Mesendoderm (in vitro differentiated cells): ENCODE results near the gene TM4SF18.
A peak's percentile ranks its signal among the peaks of the same experiment; 100 is the strongest.

ENCODE experiments used
- DNase-seq: peaks from one replicate; pipeline ENCODE4 v3.0.0; 2013
- H2AK5ac ChIP-seq: 2 replicates; pipeline ENCODE4 v1.6.1; 2013; ENCODE audit warnings: low read length, inconsistent platforms
- H2BK120ac ChIP-seq: 2 replicates; pipeline ENCODE4 v1.6.1; 2013; ENCODE audit warnings: low read depth, mild to moderate bottlenecking, low read length, moderate library complexity, mixed read lengths
- H2BK15ac ChIP-seq: replicated peaks from 2 replicates; pipeline ENCODE4 v1.6.1; 2013; ENCODE audit warnings: low read depth, mild to moderate bottlenecking, moderate library complexity
- H2BK5ac ChIP-seq: 2 replicates; pipeline ENCODE4 v1.6.1; 2013; ENCODE audit warnings: low read length, inconsistent platforms
- H3K18ac ChIP-seq: 2 replicates; pipeline ENCODE4 v1.6.1; 2013; ENCODE audit warnings: mild to moderate bottlenecking, low read length, mixed read lengths
- H3K23ac ChIP-seq: one replicate; pipeline ENCODE4 v1.6.1; 2013; ENCODE audit warnings: low read length
- H3K27ac ChIP-seq: 2 replicates; pipeline ENCODE4 v1.5.1; 2013; ENCODE audit warnings: low read depth, mild to moderate bottlenecking, inconsistent platforms, low read length, moderate library complexity
- H3K27me3 ChIP-seq: 2 replicates; pipeline ENCODE4 v1.6.1; 2013; ENCODE audit warnings: low read length, control low read depth, mild to moderate bottlenecking, inconsistent platforms; ENCODE audit not compliant: insufficient read depth, poor library complexity
- H3K36me3 ChIP-seq: 2 replicates; pipeline ENCODE4 v1.6.1; 2013; ENCODE audit warnings: low read length, inconsistent platforms; ENCODE audit not compliant: control insufficient read depth, insufficient read depth
- H3K4ac ChIP-seq: one replicate; pipeline ENCODE4 v1.6.1; 2013; ENCODE audit warnings: low read depth, mild to moderate bottlenecking, low read length, moderate library complexity
- H3K4me1 ChIP-seq: 2 replicates; pipeline ENCODE4 v1.6.1; 2013; ENCODE audit warnings: low read depth, low read length, inconsistent platforms; ENCODE audit not compliant: control insufficient read depth
- H3K4me2 ChIP-seq: 2 replicates; pipeline ENCODE4 v1.6.1; 2013; ENCODE audit warnings: low read length
- H3K4me3 ChIP-seq: 2 replicates; pipeline ENCODE4 v1.5.1; 2013; ENCODE audit warnings: mild to moderate bottlenecking, low read length
- H3K56ac ChIP-seq: one replicate; pipeline ENCODE4 v1.6.1; 2013; ENCODE audit warnings: low read length
- H3K79me1 ChIP-seq: 2 replicates; pipeline ENCODE4 v1.6.1; 2013; ENCODE audit warnings: low read length, inconsistent platforms
- H3K79me2 ChIP-seq: 2 replicates; pipeline ENCODE4 v1.6.1; 2013; ENCODE audit warnings: mild to moderate bottlenecking, low read length; ENCODE audit not compliant: control insufficient read depth, insufficient read depth
- H3K9ac ChIP-seq: 2 replicates; pipeline ENCODE4 v1.6.1; 2013; ENCODE audit warnings: low read length, inconsistent platforms
- H4K5ac ChIP-seq: one replicate; pipeline ENCODE4 v1.6.1; 2013; ENCODE audit warnings: low read length
- H4K8ac ChIP-seq: one replicate; pipeline ENCODE4 v1.6.1; 2013; ENCODE audit warnings: low read depth, mild to moderate bottlenecking, control low read depth, low read length, moderate library complexity
- WGBS: extraction: QIAGEN DNeasy Blood & Tissue Kit; methylation state at CpG from one replicate; pipeline ENCODE4 v1.1.7; 2013; ENCODE audit warnings: low lambda C conversion rate, missing lambda C conversion rate; ENCODE audit not compliant: insufficient coverage; ENCODE audit errors: extremely low coverage; 5-methylcytosine and 5-hydroxymethylcytosine counted together

The TM4SF18 gene

DNA sequence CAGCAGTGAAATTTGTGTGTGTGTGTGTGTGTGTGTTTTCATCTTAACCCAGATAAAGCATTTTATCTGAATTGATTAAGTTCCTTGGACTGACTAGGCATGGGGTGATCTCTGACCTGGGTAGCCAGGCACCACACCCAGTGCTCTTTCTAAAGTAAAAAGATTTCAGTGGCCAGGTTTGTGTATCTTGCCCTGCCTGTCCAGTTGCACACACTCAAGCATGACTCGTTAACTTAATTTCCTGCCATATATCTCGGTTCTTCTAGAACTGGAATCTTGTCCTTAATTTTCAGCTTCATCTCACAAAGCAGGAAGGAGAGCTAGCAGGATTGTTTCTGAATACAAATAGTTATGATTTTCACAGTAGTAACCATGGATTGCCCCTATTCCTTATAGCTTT, 17.0 kb downstream of the TM4SF18 start:
- Histone ChIP-seq H3K79me1 (no peaks in the 10 kb centered on the region), H3K4me3 (no peak overlapping the region), H2BK120ac (no peak overlapping the region), H3K27me3 (no peaks in the 10 kb centered on the region), H2BK5ac (no peak overlapping the region), H3K79me2 (no peaks in the 10 kb centered on the region), H2BK15ac (no peak overlapping the region), H3K4ac (no peak overlapping the region), H3K23ac (no peak overlapping the region), H3K36me3 (no peaks in the 10 kb centered on the region), H3K4me2 (no peak overlapping the region), H4K8ac (no peak overlapping the region), H3K56ac (no peak overlapping the region), H3K18ac (no peak overlapping the region), H3K9ac (no peak overlapping the region), H4K5ac (no peak overlapping the region), H3K4me1 (no peaks in the 10 kb centered on the region), H3K27ac (no peak overlapping the region), H2AK5ac (no peak overlapping the region)
- WGBS, result no CpG with 5 or more reads among the region's 2 CpGs
- no peak for DNase-seq

DNA sequence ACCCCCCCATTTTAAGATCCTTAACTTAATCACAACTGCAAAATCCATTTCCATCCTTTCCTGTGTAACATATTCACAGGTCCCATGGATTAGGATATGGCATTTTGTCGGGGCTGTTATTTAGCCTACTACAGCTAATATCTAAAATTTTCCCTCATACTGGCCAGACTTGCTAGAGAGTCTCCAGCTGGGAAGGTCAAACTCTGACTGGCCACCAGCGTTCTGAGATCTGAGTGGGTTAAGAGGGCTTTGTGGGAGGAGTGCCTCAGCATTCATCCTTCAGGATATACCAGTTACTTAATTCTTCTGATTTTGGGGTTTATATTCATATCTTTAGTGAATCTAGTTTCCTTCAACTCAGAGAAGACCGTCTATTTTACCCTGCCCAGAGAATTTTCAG, 17.7 kb downstream of the TM4SF18 start:
- Histone ChIP-seq H4K8ac (no peak overlapping the region), H3K4me2 (no peak overlapping the region), H3K79me2 (no peaks in the 10 kb centered on the region), H3K4me3 (no peak overlapping the region), H3K4me1 (peaks cover 2% of the 10 kb centered on the region), H3K27ac (no peak overlapping the region), H3K9ac (no peak overlapping the region), H4K5ac (no peak overlapping the region), H2BK120ac (no peak overlapping the region), H2BK15ac (peak overlapping the region; percentile 19), H3K27me3 (no peaks in the 10 kb centered on the region), H2AK5ac (no peak overlapping the region), H3K36me3 (no peaks in the 10 kb centered on the region), H2BK5ac (no peak overlapping the region), H3K56ac (no peak overlapping the region), H3K79me1 (no peaks in the 10 kb centered on the region), H3K4ac (no peak overlapping the region), H3K23ac (no peak overlapping the region), H3K18ac (no peak overlapping the region)
- no CpG with 5 or more reads among the region's 3 CpGs for WGBS
- no peak for DNase-seq

DNA sequence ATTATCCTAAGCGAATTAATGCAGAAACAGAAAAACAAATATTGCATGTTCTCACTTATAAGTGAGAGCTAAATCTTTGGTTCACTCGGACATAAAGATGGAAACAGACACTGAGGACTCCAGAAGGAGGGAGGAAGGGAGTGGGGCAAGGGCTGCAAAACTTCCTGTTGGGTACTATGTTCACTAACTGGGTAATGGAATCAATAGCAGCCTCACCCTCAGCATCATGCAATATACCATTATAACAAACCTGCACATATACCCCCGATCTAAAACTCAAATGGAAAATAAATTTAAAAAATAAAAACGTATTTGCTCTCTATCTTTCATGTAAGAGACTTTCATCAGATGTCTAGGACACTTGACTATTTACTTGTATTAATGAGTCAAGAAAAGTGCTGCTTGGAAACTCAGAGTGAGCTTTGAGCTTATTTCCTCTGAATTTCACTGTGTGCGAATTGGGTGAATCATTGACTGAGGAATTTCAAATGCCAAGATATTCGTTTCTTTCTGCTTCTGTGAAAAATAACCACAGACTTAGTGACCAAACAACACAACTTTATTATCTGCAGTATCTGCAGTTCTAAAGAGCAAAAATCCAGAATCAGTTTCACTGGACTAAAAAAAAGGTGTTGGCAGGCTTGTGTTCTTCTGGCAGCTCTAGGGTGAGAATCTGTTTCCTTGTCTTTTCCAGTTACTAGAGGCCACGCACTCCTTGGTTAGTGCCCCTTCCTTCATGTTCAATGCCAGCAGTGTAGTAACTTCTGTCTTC, 18.4 kb downstream of the TM4SF18 start:
- H2AK5ac ChIP-seq, result no peak overlapping the region
- WGBS, result no CpG with 5 or more reads among the region's 7 CpGs
- no peaks in the 10 kb centered on the region for H3K27me3 ChIP-seq
- peaks cover 3% of the 10 kb centered on the region for H3K4me1 ChIP-seq
- no peak overlapping the region for H3K4me2 ChIP-seq
- no peak overlapping the region for H4K8ac ChIP-seq
- H3K4ac ChIP-seq, result no peak overlapping the region
- no peak overlapping the region for H3K56ac ChIP-seq
- DNase-seq, result no peak
- H2BK120ac ChIP-seq, result no peak overlapping the region
- no peak overlapping the region for H2BK15ac ChIP-seq
- H2BK5ac ChIP-seq, result no peak overlapping the region
- no peak overlapping the region for H3K4me3 ChIP-seq
- H3K23ac ChIP-seq, result no peak overlapping the region
- H3K36me3 ChIP-seq, result no peaks in the 10 kb centered on the region
- H3K18ac ChIP-seq, result no peak overlapping the region
- no peaks in the 10 kb centered on the region for H3K79me2 ChIP-seq
- H4K5ac ChIP-seq, result no peak overlapping the region
- H3K9ac ChIP-seq, result no peak overlapping the region
- no peak overlapping the region for H3K27ac ChIP-seq
- no peaks in the 10 kb centered on the region for H3K79me1 ChIP-seq

DNA sequence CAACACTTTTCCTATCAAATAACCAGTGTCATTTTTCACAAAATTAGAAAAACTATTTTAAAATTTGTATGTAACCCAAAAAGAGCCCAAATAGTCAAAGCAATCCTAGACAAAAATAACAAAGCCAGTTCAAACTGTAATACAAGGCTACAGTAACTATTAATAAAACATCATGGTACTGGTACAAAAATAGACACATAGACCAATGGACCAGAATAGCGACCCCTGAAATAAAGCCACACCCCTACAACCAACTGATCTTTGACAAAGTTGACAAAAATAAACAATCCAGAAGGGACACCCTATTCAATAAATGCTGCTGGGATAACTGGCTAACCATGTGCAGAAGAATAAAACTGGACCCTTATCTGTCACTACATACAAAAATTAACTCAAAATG, 19.9 kb downstream of the TM4SF18 start:
- H3K4me3 ChIP-seq, result no peak overlapping the region
- no peak overlapping the region for H3K56ac ChIP-seq
- no peak overlapping the region for H3K18ac ChIP-seq
- H2BK120ac ChIP-seq, result no peak overlapping the region
- no peak overlapping the region for H3K4ac ChIP-seq
- H3K4me2 ChIP-seq, result no peak overlapping the region
- H3K9ac ChIP-seq, result no peak overlapping the region
- H4K5ac ChIP-seq, result no peak overlapping the region
- H4K8ac ChIP-seq, result no peak overlapping the region
- no peak for DNase-seq
- no peaks in the 10 kb centered on the region for H3K79me2 ChIP-seq
- WGBS, result no CpG with 5 or more reads among the region's 1 CpG
- no peaks in the 10 kb centered on the region for H3K79me1 ChIP-seq
- no peak overlapping the region for H2BK15ac ChIP-seq
- peaks cover 3% of the 10 kb centered on the region for H3K4me1 ChIP-seq
- no peak overlapping the region for H2AK5ac ChIP-seq
- H3K36me3 ChIP-seq, result no peaks in the 10 kb centered on the region
- no peak overlapping the region for H3K27ac ChIP-seq
- no peaks in the 10 kb centered on the region for H3K27me3 ChIP-seq
- H3K23ac ChIP-seq, result no peak overlapping the region
- no peak overlapping the region for H2BK5ac ChIP-seq

DNA sequence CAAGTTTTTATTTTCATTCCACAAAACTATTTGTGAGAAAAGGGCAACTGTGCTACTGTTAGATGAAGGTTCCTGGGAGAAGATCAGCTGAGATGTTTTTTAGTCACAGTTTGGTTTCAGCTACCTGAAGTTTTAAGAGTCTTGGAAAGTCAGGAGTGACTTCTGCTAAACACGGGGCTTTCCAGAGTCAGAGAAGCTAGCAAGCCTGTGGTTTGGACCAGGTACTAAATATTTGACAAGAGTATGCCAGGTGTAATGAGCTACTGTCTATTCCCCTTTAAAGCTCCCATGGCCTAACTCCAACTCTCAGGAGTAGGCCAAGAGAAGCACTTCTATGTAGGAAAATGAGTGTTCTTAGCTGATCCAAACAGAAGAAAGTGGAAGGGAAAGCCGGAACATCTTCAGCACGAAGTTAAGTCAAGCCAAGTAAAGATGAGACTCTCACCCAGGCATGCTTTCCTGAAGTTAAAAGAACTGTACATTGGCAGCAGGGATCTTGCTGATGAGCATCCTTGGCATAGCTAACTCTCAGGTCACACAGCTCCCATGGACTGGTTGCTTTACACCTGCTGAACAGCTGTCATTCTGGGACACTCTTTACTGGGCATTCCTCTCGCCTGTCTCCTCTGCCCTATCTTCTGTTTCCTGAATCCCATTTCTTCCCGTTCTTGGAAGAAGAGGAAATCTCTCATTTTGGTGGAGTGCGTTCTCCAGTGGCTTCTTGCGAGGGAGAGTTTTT, 22.5 kb downstream of the TM4SF18 start:
- no peak overlapping the region for H3K27ac ChIP-seq

More for the DNA sequence above, 22.5 kb downstream of the TM4SF18 start:
- H3K18ac ChIP-seq, result peak overlapping the region; percentile 12
- H3K4ac ChIP-seq, result no peak overlapping the region
- DNase-seq, result no peak
- H2BK5ac ChIP-seq, result peak overlapping the region; percentile 44
- H2BK120ac ChIP-seq, result no peak overlapping the region
- H3K56ac ChIP-seq, result peak overlapping the region; percentile 37
- H3K4me1 ChIP-seq, result peaks cover 3% of the 10 kb centered on the region
- no peak overlapping the region for H2AK5ac ChIP-seq
- H3K27me3 ChIP-seq, result no peaks in the 10 kb centered on the region
- H3K79me2 ChIP-seq, result no peaks in the 10 kb centered on the region
- H3K4me3 ChIP-seq, result no peak overlapping the region
- no peaks in the 10 kb centered on the region for H3K79me1 ChIP-seq
- H4K5ac ChIP-seq, result no peak overlapping the region
- H3K9ac ChIP-seq, result no peak overlapping the region
- no peak overlapping the region for H4K8ac ChIP-seq
- H3K4me2 ChIP-seq, result no peak overlapping the region
- no peak overlapping the region for H3K23ac ChIP-seq
- no CpG with 5 or more reads among the region's 7 CpGs for WGBS
- H2BK15ac ChIP-seq, result no peak overlapping the region
- no peaks in the 10 kb centered on the region for H3K36me3 ChIP-seq
